GM18909 (cell line): Measurements from ENCODE around the gene PCBP2.
"Not testable (repeated sequence)": the region's sequence is repeated elsewhere in the genome, so short reads cannot be mapped to it uniquely, and the experiment has no call there.

ENCODE experiments used
- ATAC-seq: cut with Tn5 transposase; IDR thresholded peaks from one replicate; pipeline ENCODE4 v1.9.1; 2021; ENCODE audit warnings: mild to moderate bottlenecking; ENCODE audit not compliant: unreplicated experiment, poor library complexity

The PCBP2 gene

DNA sequence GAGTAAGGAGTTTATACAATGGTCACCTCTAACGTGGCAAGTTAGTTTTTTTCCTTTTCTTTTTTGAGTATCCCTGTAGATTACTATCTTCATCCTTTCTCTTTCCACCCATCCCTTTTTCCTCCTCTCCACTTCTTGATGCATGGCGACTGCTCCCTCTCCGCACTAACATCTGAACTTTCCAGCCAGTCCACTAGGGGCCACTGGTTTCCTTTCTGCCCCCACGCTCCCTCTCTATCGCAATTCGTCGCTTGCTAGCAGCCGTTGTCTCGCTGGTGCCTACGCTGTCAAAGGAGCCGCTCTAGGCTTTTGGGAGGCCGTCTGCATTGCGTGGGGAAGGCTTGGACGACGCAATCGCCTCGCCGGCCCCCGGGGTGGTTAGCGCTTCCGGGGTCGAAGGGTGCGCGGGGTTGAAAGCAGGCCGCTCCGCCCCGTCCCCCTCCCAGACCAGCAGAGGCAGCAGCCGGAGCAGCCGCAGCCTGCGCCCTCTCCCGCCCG, at the start of gene PCBP2:
Gene PCBP2, plus strand, starts transcription at position 442 of the 498 bp plus-strand sequence. CDS start 2,699 bp downstream, outside the sequence.
- peak; percentile 96 for ATAC-seq

DNA sequence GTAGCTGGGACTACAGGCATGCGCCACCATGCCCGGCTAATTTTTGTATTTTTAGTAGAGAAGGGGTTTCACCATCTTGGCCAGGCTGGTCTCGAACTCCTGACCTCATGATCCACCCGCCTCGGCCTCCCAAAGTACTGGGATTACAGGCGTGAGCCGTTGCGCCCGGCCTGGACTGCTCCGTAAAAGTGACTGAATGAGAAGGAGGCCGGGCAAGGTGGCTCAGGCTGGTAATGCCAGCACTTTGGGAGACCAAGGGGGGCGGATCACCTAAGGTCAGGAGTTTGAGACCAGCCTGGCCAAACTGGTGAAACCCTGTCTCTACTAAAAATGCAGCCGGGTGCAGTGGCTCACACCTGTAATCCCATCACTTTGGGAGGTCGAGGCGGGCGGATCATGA, 49.6 kb upstream of the PCBP2 start:
- not testable (repeated sequence) for ATAC-seq

DNA sequence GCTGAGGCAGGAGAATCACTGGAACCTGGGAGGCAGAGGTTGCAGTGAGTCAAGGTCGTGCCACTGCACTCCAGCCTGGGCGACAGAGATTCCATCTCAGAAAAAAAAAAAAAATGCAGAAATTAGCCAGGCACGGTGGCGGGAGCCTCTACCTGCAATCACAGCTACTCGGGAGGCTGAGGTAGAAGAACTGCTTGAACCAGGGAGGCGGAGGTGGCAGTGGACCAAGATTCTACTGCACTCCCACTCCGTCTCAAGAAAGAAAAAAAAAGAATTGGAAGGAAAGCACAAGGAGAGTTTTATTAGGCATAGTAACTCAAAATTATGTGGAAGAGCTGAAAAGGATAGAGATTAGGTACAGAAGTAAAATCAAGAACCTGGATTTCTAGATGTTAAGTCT, 49.0 kb upstream of the PCBP2 start:
- ATAC-seq: no peak

DNA sequence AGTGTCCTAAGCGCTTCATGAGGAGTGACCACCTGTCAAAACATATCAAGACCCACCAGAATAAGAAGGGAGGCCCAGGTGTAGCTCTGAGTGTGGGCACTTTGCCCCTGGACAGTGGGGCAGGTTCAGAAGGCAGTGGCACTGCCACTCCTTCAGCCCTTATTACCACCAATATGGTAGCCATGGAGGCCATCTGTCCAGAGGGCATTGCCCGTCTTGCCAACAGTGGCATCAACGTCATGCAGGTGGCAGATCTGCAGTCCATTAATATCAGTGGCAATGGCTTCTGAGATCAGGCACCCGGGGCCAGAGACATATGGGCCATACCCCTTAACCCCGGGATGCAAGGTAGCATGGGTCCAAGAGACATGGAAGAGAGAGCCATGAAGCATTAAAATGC, 41.0 kb upstream of the PCBP2 start:
- ATAC-seq: no peak

DNA sequence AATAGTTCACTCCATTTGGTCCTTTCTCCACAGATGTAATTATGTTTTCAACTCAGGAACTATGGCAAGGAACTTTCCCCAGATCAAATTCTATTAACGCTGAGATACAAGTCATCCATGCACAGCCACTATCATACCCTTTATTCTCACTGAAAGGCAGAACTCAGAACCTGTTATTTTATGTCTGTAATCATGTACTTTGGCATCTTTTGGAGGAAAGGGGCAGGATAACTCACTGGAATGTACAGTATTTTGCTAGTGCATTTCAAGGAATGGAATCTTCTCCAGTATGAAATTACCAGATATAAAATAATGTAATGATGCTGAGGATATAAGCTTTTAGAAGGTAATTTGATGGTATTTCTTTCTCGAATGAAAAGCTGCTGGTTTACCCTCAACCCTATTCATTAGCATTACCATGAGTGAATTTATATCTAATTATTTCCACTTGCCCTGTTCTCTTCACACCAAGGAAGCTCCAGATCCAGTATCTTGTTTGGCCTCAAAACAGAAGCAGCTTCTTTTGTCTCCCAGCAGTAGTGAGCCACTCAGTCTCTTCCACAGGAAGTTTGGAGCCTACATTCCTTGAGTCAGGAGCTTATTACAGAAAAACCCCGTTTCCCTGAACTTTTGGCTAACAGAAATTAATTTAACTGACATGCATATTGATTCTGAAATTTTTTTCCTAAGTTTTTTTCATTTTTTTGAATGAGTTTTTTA, 38.3 kb upstream of the PCBP2 start:
- ATAC-seq: no peak

DNA sequence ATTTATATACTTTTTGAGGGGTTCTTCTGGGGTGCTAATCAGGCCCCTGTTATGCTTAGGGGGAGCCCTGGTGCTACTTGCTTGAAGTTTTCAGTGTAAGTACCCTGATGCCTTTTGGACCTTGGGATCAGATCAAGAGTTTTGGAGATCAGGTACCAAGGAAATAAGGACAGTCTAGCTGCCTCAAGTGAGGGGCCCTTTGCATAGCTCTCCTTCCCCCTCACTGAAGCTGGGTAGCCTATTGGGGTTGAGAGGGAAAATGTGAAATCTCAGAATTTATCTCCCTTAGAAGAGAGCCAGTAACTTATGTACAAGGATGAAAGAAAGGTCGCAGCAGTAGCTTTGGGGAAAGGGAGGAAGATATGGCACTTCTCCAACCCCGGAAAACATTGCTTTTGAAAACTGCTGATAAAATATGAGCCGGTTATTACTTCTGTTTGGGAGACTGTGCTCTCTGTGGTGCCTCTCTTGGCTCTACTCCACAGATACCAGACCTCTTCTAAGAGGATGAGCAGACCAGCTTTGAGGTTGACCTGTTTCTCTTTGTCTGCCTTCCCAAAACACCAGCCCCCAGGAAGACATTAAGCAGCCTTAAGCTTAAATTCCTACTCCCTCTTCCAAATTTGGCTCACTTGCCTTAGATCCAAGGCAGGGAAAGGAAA, 37.0 kb upstream of the PCBP2 start:
- no peak for ATAC-seq

DNA sequence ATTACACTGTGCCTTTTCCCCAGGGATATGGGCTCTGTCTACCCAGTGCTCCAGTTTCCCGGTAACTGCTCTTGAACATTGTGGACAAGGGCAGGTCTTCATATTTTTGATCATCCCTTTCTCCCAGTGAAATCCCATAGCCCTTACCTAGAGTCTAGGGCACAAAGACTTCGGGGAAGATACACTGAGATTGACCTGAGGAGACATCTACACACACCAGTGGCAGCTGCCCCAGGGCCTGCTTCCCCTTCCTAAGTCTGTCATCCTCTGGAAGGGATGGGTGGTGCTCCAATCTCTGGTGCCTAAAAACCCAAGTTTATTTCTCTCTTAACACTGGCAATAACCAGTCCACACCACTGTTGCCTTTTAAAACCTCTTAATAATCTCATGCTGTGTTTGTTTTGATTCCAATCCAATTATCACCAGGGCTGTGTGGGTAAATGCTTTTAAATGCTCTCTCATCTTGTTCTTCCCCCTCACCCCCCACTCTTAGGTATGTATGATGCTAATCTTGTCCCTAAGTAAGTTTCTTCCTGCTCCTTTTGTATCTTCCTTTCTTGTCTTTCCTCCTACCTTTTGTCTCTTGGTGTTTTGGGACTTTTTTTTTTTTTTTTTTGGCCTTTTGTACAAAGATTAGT, 36.0 kb upstream of the PCBP2 start:
- not testable (repeated sequence) for ATAC-seq

DNA sequence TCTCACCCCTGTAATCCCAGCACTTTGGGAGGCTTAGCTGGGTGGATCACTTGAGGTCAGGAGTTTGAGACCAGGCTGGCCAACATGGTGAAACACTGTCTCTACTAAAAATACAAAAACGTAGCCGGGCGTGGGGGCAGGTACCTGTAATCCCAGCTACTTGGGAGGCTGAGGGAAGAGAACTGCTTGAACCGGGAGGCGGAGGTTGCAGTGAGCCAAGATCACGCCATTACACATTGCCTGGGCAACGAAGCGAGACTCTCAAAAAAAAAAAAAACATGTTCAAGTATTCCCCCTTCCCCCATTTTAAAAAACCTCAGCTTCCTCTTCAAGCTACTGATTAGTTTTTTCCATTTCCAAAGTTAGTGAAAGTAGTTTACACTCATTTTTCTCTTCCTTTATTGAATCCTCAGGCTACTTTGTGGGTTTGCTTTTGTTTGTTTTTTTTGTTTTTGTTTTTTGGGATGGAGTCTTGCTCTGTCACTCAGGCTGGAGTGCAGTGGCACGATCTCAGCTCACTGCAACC, 34.5 kb upstream of the PCBP2 start:
- not testable (repeated sequence) for ATAC-seq

DNA sequence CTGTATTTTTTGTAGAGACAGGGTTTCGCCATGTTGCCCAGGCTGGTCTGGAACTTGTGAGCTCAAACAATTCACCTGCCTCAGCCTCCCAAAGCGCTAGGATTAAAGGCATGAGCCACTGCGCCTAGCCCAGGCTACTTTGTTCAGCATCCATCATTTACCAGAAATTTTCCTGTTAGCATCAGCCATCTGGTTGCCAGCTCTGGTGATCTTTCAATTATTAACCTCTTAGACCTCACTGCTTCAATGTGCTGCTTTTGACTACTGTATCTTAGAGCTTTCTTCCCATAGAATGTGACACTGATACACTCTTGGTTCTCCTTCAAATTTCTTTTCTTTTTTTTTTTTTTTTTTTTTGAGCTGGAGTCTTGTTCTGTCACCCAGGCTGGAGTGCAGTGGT, 33.7 kb upstream of the PCBP2 start:
- no peak for ATAC-seq

DNA sequence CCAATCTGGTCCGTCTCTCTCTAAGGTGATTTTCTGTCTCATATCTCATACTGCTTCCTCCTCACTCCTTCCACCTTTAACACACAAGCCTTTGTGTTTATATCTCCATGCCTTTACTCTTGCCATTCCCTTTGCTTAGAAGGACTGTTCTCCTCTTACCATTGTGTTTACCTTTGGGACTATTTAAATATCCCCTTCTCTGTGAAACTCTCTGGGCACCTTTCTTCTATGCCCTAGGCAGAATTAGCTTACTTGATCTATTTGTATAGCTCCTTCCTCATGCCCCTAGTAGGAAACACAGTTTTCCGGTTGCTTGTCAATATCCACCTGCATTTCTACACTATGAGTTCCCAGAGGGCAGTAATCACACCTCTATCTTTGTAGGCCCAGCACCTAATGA, 32.1 kb upstream of the PCBP2 start:
- no peak for ATAC-seq

DNA sequence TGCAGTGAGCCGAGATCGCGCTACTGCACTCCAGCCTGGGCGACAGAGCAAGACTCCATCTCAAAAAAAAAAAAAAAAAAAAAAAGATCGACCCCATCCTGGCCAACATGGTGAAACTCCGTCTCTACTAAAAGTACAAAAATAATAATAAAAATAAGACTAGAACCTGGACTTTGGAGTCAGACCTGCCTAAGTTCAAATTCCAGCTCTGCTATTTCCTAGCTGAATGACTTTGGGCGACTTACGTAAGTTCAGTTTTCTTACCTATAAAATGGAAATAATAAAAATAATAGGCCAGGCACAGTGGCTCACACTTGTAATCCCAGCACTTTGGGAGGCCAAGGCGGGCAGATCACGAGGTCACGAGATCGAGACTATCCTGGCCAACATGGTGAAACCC, 29.7 kb upstream of the PCBP2 start:
- not testable (repeated sequence) for ATAC-seq

DNA sequence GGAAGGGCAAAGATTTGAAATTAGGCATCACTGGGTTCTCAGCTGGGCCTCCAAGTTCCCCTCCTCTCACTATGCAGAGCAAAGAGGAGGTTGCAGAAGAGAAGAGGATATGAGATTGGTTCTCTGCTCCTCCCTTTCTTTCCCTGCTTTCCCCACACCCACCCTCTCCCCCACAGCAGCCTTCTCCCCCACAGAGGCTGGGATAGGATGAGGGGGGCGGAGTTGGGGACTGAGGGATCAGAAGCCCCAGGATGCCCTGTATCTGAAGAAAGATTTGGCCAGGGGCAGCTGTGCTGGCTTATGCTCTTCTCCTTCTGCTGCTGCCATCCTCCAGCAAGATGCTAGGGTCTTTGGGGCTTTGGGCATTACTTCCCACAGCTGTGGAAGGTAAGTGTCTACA, 28.3 kb upstream of the PCBP2 start, which contains the start of gene AMHR2:
Gene AMHR2, plus strand, starts transcription at position 259 of the 400 bp plus-strand sequence. Its CDS starts 80 bp downstream, at position 339.
- ATAC-seq: no peak

DNA sequence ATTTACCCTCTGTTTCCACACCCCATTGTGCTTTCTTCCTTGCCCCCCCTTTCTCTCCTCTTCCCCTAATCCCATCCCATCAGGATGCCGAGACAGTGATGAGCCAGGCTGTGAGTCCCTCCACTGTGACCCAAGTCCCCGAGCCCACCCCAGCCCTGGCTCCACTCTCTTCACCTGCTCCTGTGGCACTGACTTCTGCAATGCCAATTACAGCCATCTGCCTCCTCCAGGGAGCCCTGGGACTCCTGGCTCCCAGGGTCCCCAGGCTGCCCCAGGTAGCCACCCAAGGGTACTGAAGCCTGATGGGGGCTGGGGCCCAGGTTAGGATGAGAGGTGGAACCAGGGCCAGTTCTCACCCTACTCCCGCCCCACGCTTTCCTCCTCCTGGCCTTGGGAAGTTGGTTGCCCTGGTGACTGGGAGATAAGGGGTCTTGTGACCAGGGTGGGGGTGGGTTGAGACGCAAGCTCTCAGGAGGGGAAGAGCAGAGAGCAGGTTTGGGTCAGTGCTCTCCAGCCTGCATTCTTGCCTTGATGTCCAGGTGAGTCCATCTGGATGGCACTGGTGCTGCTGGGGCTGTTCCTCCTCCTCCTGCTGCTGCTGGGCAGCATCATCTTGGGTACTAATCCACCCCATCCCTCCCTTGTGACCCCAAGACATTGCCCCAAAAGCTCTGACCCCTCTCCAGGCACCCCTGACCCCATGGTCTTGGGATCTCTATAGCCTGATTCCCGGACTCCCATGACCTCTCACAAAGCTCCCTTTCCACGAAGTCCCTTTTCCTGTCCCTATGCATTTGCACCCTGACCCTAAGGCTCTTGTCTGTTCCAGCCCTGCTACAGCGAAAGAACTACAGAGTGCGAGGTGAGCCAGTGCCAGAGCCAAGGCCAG, 27.0 kb upstream of the PCBP2 start:
- no peak for ATAC-seq

DNA sequence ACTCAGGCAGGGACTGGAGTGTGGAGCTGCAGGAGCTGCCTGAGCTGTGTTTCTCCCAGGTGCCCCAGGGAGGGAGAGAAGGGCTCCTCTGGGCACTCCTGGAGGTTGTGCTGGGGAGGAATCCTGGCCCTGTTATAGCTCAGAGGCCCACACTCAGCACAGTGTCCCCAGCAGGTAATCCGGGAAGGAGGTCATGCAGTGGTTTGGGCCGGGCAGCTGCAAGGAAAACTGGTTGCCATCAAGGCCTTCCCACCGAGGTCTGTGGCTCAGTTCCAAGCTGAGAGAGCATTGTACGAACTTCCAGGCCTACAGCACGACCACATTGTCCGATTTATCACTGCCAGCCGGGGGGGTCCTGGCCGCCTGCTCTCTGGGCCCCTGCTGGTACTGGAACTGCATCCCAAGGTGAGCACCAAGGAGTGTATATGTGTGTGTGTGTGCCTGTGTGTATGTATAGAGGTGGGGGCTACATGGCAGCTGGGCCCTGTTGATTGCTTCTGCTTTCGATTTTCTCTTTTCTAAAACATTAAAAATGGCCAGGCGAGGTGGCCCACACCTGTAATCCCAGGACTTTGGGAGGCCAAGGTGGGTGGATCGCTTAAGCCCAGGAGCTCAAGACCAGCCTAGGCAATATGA, 26.3 kb upstream of the PCBP2 start:
- no peak for ATAC-seq

DNA sequence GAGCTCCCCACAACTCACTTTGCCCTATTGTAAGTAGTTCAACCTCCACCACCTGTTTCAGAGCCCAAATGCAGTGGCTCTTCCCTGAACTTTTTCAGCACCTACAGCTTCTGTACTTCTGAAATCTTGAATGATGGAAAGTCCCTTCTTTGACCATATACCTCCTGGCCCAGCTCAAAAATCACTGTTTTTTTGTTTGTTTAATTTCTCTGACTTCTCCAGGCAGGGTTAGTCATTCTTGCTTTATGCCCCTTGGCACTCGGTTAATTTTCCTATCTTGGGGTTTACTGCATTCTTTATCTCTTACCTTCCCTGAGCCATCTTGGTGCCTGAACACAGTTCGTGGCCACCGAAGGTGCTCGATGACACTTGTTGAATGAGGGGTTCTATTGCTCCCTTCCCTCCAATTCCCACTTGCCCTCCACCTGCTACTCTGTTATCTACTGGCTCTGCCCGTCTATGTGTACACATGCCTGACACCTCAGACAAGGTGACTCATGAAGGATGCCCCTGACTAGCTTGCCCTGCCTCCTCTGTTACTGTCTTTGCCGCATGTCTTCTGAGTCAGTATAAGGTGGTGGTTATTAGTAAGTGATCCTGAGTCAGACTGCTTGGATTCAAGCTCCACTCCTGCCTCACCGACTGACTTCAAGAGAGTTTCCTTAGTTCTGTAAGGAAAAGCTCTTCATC, 23.9 kb upstream of the PCBP2 start:
- no peak for ATAC-seq

DNA sequence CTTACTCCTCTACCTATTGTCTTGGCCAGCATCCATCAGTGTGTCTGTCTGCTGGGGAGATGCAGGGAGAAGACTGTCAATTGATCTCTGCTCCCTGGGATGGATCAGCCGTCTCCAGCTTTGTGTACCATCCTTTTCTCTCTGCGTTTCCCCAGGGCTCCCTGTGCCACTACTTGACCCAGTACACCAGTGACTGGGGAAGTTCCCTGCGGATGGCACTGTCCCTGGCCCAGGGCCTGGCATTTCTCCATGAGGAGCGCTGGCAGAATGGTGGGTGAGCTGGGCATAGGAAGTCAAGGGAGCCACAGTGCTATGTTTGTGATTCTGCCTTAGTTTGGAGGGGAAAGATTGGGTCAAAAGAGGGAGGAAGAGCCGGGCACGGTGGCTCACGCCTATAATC, 23.2 kb upstream of the PCBP2 start:
- ATAC-seq: no peak

DNA sequence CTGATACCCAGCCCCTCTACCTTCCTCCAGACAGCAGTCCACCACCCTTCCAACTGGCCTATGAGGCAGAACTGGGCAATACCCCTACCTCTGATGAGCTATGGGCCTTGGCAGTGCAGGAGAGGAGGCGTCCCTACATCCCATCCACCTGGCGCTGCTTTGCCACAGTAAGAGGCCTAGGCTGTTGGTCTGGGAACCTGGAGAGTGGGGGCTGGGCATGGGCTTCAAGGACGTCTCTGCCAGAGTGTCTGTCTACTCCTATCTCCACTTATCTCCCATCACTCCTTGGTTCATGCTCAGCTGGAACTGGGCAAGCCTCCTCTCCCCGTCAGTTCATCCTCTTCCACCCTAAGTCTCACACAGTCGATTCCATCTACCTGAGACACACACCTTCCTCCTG, 21.8 kb upstream of the PCBP2 start:
- no peak for ATAC-seq

DNA sequence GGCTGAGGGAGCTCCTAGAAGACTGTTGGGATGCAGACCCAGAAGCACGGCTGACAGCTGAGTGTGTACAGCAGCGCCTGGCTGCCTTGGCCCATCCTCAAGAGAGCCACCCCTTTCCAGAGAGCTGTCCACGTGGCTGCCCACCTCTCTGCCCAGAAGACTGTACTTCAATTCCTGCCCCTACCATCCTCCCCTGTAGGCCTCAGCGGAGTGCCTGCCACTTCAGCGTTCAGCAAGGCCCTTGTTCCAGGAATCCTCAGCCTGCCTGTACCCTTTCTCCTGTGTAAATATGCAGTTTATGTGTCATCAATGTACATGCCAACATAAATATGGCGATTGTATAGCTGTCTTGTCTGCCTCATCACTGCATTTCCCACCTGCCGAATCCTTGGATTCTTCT, 20.7 kb upstream of the PCBP2 start:
- no peak for ATAC-seq

DNA sequence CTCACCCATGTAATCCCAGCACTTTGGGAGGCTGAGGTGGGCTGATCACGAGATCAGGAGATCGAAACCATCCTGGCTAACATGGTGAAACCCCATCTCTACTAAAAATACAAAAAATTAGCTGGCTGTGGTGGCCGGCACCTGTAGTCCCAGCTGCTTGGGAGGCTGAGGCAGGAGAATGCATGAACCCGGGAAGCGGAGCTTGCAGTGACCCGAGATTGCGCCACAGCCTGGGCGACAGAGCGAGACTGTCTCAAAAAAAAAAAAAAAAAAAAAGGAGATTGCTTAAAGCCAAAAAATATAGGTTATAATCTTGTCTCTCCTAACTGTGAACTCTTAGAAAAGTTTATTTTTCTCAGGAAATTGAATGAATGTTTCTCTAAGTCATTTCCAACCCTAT, 16.6 kb upstream of the PCBP2 start:
- ATAC-seq: not testable (repeated sequence)
